ENCODE measurements around the gene SFMBT1.

- TF ChIP-seq EZH2 (IDR thresholded peaks at IDR 0.05) (no peak), POLR2AphosphoS5 (IDR thresholded peaks at IDR 0.05; ENCODE audit: borderline replicate concordance, low read depth, low read length) (no peak), FOXP2 (optimal IDR thresholded peaks at IDR 0.05; ENCODE audit: control extremely low read depth, extremely low read length, insufficient read depth) (no peak)
Measured at GRCh38 chr3:52983336-52983807, 62.5 kb downstream of the SFMBT1 start.
